ENCODE measurements around the gene SLC2A1.

- no peak for TF ChIP-seq CTCF (IDR thresholded peaks at IDR 0.05)
- TF ChIP-seq POLR2A (IDR thresholded peaks at IDR 0.05) = no peak
Observed at GRCh38 chr1:42887366-42887765, 71.3 kb downstream of the SLC2A1 start.
